Activated naive CD8-positive, alpha-beta T cell treated with anti-CD3 and anti-CD28 coated beads for 36 hours (primary cell): ENCODE measurements around the gene PEX10. TPM values are rescaled to one million over a fixed set of nuclear protein-coding genes. Genes with fewer than 3 reads are reported as not detected.

Source experiments
- DNase-seq: peaks from one replicate; pipeline ENCODE4 v3.0.0; 2021
- H3K27ac Mint-ChIP-seq: one replicate; pipeline ENCODE4 v1.8.0; 2022; ENCODE audit warnings: mild to moderate bottlenecking, moderate library complexity, mixed read lengths
- H3K27me3 Mint-ChIP-seq: one replicate; pipeline ENCODE4 v1.8.0; 2022; ENCODE audit warnings: mild to moderate bottlenecking, mixed read lengths
- H3K36me3 Mint-ChIP-seq: one replicate; pipeline ENCODE4 v1.8.0; 2021; ENCODE audit warnings: mild to moderate bottlenecking, mixed read lengths
- H3K4me1 Mint-ChIP-seq: one replicate; pipeline ENCODE4 v1.8.0; 2021; ENCODE audit warnings: mixed read lengths
- H3K4me3 Mint-ChIP-seq: one replicate; pipeline ENCODE4 v1.8.0; 2022; ENCODE audit warnings: mild to moderate bottlenecking, moderate library complexity, mixed read lengths
- H3K9me3 Mint-ChIP-seq: one replicate; pipeline ENCODE4 v1.8.0; 2022; ENCODE audit warnings: mixed read lengths
- total RNA-seq, 2 experiments: library from RNA; stranded (reverse); gene quantifications; one replicate each; pipeline ENCODE4 v1.2.3, GENCODE V29; 2021

PEX10 gene
- total RNA-seq, 2 experiments from 2014 or later = 21.5 to 23.7 TPM

DNA sequence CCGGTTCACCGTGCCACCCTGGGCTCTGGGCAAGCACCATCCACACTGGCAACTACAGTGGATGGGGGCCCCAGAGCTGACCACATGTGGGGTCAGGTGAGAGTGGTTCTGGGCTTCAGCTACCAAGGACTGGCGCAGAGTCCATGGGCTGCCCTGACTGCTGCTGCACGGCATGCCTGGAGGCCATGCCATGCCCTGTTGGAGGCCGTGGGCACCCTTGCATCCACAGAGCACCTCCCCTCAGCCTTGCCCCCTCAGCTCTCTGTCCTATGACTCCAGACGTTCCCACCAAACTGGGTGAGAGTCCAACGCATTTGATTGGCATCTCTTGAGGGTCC lies 36.5 kb downstream of the PEX10 start:
- DNase-seq = no peak
- Mint-ChIP-seq H3K9me3 (no peaks in the 10 kb centered on the region), H3K27me3 (no peaks in the 10 kb centered on the region), H3K36me3 (no peaks in the 10 kb centered on the region), H3K27ac (no peak overlapping the region), H3K4me3 (no peak overlapping the region), H3K4me1 (no peaks in the 10 kb centered on the region)

GRCh38 chr1:2375246-2375922 lies 37.0 kb downstream of the PEX10 start:
- Mint-ChIP-seq H3K9me3 (no peaks in the 10 kb centered on the region), H3K4me1 (no peaks in the 10 kb centered on the region), H3K36me3 (no peaks in the 10 kb centered on the region)

DNA sequence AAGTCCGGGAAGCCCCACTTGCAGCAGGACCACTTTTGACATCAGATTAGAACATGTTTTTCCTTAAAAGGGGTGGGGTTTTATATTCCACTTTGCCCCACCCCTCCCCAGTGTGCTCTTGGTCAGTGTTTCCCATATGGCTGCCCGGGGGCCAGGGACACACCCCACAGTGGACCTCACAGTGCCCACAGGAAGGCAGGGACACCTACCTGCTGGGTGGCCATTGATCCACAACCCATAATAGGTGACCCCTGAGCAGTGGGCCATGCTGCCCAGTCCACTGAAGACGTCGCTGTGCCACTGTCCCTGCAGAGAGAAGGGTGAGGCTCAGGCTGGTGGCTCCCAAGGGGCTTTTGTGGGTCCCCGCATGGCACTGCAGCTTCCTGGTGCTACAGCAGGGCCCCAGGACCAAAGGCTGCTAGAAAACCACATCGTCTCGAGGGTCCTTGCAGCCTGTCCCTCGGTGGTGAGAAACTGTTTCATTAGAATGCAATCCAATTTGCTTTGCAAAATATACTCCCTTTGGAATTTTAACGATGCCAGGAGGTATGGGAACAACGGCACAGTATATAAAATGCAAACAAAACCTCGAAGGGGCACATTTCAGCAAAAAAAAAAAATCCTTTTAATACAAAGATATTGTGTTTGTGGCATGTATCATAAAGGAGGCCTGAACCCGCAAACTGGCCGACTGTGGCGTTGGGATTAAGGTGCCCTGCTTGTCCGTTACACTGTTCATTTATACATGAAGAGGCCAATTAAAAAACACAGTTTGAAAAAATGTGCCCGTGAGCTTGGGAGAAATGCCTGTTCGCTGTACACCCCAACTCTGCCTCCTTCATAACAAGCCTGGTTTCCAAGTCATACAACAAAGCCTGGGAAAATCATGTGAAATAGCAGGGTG lies 37.9 kb downstream of the PEX10 start:
- no peaks in the 10 kb centered on the region for H3K9me3 Mint-ChIP-seq
- no peaks in the 10 kb centered on the region for H3K36me3 Mint-ChIP-seq
- no peak overlapping the region for H3K4me3 Mint-ChIP-seq
- H3K27me3 Mint-ChIP-seq = no peaks in the 10 kb centered on the region
- no peak overlapping the region for H3K27ac Mint-ChIP-seq
- DNase-seq = no peak
- no peaks in the 10 kb centered on the region for H3K4me1 Mint-ChIP-seq

More at GRCh38 chr1:2375246-2375922, 37.0 kb downstream of the PEX10 start:
- no peak for DNase-seq
- H3K27me3 Mint-ChIP-seq = no peaks in the 10 kb centered on the region
- H3K4me3 Mint-ChIP-seq = no peak overlapping the region
- H3K27ac Mint-ChIP-seq = no peak overlapping the region

DNA sequence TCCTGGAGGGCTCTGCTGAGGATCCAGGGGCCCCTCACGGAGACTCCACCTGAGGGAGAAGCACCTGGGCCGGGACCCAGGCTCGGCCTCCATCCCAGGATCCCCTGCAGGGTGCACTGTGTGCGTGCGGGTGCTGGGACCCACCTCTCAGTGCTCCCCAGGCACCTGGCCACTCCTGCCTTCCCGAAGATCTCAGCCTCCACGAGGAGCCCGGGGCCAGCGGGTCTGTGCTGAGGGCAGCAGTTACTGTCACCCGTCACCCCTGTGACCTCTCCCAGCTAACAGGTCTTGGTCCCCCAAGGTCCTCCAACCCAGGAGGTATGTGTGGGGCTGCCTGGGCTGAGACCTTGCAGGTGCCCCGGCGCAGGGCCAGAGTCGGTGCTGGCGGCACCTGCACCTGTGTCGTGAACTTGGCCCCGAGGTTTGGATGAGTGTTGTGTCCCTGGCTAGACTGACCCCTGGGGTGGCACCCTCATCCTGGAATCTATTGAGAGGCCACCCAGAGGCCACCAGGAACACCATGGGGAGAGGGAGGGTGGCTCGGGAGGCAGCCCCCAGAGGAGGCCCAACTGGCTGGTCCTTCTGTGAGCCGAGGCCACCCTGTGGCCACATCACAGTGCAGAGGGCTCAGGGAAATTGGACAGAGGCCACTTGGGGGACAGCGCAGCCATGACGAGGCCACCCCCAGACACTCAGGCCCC lies 38.7 kb downstream of the PEX10 start:
- no peak overlapping the region for H3K27ac Mint-ChIP-seq
- H3K9me3 Mint-ChIP-seq = no peaks in the 10 kb centered on the region
- no peak overlapping the region for H3K4me3 Mint-ChIP-seq
- H3K36me3 Mint-ChIP-seq = no peaks in the 10 kb centered on the region
- no peaks in the 10 kb centered on the region for H3K27me3 Mint-ChIP-seq
- H3K4me1 Mint-ChIP-seq = no peaks in the 10 kb centered on the region
- no peak for DNase-seq

DNA sequence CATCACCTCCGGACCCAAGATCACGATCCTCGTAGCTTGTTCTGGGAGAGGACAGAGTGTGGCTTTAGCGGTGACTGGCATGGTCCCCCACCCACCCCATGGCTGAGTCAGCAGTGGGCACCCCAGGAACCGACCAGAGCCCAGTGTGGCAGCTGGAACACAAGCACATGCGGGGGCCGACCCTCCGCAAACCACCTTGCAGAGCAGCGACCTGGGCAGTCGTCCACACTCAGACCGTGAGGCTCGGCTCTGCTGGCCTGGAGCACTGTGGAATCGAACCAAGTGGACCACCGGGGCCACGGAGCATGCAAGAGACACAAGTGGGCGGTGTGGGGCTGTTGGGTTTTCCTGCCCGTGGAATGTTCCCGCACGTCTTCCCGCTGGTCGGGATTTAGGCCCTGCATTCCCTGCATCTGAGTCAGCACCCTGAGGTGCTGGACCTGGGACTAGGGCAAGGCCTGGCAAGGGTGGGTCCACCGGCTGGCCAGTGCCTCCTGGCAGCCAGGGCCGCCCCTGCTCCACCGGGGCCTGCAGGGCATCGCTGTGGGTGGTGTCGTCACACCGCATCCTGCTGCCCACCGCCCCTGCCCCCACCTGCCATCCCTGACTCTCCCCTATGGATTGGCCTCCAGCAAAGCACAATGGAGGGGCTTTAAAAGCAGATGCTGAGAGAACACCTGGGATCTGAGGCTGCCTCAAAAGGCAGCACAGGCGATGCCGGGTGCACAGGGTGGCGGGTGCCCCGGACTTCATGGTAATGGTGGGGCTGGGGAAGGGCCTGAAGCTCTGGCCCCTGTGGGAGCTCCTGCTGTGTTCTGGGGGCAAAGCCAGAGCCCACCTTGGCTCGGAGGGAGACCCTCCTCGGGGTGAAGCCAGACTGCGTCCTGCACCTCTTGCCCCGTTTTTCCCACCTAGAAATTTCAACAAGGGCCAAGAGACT lies 39.5 kb downstream of the PEX10 start:
- no peaks in the 10 kb centered on the region for H3K36me3 Mint-ChIP-seq
- H3K27ac Mint-ChIP-seq = no peak overlapping the region
- DNase-seq = no peak
- peaks cover 3% of the 10 kb centered on the region for H3K4me1 Mint-ChIP-seq
- H3K9me3 Mint-ChIP-seq = no peaks in the 10 kb centered on the region
- no peaks in the 10 kb centered on the region for H3K27me3 Mint-ChIP-seq
- H3K4me3 Mint-ChIP-seq = no peak overlapping the region

GRCh38 chr1:2368053-2368744 lies 44.2 kb downstream of the PEX10 start:
- peaks cover 4% of the 10 kb centered on the region for H3K36me3 Mint-ChIP-seq
- no peak for DNase-seq
- peaks cover 3% of the 10 kb centered on the region for H3K4me1 Mint-ChIP-seq
- no peak overlapping the region for H3K27ac Mint-ChIP-seq
- H3K9me3 Mint-ChIP-seq = peaks cover 6% of the 10 kb centered on the region
- H3K27me3 Mint-ChIP-seq = no peaks in the 10 kb centered on the region
- H3K4me3 Mint-ChIP-seq = no peak overlapping the region

- Mint-ChIP-seq H3K27ac (no peak overlapping the region), H3K9me3 (peaks cover 8% of the 10 kb centered on the region), H3K36me3 (peaks cover 6% of the 10 kb centered on the region), H3K27me3 (no peaks in the 10 kb centered on the region), H3K4me3 (no peak overlapping the region), H3K4me1 (peaks cover 3% of the 10 kb centered on the region)
- no peak for DNase-seq
Measured at GRCh38 chr1:2363847-2364513, 48.4 kb downstream of the PEX10 start.

DNA sequence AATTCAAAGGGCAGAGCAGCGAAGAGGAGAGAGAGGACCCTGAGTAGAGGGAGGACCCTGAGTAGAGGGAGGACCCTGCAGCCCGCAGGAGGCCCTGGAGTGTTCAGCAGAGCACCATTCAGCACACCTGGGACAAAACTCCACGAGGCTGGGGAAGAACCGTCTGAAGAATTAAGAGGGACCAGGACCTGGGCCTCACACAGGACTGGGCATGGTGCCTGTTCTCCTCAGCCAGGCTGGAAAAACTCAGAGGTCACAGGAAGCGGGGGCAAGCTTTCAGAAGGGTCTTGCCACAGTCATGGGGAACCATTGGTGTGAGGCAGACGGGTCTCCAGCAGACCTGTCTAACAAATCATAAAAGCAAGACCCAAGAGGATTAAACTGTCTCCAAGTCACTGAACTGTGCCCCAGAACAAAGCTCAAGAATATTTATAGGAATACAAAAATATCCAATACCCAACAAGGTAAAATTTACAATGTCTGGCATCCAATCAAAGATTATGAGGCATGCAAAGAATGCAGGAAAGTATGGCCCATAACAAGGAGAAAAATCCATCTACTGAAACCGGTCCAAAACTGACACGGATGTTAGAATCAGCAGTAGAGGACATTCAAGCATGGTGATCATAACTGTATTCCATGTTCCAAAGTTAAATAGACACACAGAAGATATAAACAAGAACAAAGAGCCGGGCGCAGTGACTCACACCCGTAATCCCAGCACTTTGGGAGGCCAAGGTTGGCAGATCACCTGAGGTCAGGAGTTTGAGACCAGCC lies 51.6 kb downstream of the PEX10 start:
- H3K9me3 Mint-ChIP-seq = peaks cover 8% of the 10 kb centered on the region
- no peak for DNase-seq
- H3K4me3 Mint-ChIP-seq = no peak overlapping the region
- H3K27me3 Mint-ChIP-seq = no peaks in the 10 kb centered on the region
- H3K36me3 Mint-ChIP-seq = peaks cover 6% of the 10 kb centered on the region
- H3K27ac Mint-ChIP-seq = no peak overlapping the region
- H3K4me1 Mint-ChIP-seq = no peaks in the 10 kb centered on the region

DNA sequence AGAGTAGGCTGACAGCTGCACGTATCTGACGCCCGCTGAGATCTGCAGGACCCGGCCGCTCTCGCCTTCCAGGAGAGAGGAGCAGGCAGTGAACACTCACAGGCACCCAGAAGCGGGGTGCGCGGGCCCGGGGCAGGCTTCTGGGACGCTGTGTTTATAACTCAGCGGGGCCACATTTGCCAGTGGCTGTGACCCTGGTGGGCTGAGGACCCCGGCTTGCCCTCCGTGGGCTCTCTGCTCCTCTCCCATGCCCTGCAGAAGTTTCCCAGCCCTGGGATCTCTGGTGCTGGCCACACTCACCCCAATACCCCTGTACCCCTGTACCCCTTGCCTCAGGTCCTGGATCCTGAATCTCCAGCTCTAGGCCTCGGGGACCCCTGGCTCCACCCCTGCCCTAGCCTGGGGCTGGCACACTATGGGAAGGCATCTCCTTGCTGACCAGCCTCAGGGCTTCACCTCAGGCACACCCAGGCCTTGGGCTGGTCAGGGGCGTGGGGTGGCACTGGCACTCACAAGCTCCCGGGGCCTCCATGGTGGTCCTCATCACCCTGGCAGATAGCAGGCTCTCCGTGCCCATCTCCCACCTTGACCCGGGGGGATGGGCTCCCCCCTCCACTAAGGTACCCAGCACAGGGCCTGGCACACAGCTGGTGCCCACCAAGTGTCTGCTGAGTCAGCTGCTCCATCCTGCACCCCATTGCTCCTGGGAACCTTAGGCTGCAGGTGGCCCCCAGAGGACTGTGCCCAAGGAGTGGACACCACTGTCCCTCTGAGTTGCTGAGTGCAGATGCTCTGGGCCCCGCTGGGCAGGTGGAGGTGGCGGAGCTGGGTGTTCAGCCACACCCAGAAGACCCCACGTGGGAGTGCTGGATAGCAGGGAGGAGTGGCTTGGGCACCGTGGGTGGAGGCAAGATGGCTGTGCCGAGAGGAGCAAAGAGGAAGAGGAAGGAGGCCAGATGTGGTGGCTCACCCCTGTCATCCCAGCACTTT lies 53.4 kb downstream of the PEX10 start:
- H3K36me3 Mint-ChIP-seq = peaks cover 5% of the 10 kb centered on the region
- no peaks in the 10 kb centered on the region for H3K4me1 Mint-ChIP-seq

DNA sequence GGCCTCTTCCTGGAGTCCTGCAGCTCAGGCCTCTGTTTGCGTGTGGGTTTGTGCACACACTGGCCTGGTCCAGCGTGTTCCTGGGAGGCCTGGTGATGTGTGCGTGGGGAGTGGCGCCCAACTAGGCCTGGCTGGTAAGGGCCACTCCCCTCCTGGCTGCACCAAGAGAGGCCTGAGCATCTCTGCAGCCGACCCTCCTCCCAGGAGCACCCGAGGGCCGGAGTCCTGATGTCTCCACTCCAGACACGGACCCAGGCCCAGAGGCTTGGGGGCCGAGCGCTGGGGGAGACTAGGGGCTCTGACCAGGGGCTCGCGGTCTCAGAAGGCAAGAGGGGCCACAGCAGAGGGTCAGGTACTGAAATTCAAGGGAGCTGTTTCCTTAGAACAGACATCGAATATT lies 54.3 kb downstream of the PEX10 start:
- H3K27me3 Mint-ChIP-seq = no peaks in the 10 kb centered on the region
- no peak overlapping the region for H3K4me3 Mint-ChIP-seq
- DNase-seq = no peak
- H3K27ac Mint-ChIP-seq = no peak overlapping the region
- H3K36me3 Mint-ChIP-seq = peaks cover 2% of the 10 kb centered on the region
- H3K4me1 Mint-ChIP-seq = no peaks in the 10 kb centered on the region
- peaks cover under 1% of the 10 kb centered on the region for H3K9me3 Mint-ChIP-seq

More for the DNA sequence above, 53.4 kb downstream of the PEX10 start:
- DNase-seq = no peak
- no peak overlapping the region for H3K4me3 Mint-ChIP-seq
- H3K27me3 Mint-ChIP-seq = no peaks in the 10 kb centered on the region
- peaks cover 6% of the 10 kb centered on the region for H3K9me3 Mint-ChIP-seq
- no peak overlapping the region for H3K27ac Mint-ChIP-seq

- no peak overlapping the region for H3K4me3 Mint-ChIP-seq
- no peaks in the 10 kb centered on the region for H3K9me3 Mint-ChIP-seq
- H3K27ac Mint-ChIP-seq = no peak overlapping the region
- H3K4me1 Mint-ChIP-seq = no peaks in the 10 kb centered on the region
- no peaks in the 10 kb centered on the region for H3K27me3 Mint-ChIP-seq
- no peak for DNase-seq
- peaks cover 2% of the 10 kb centered on the region for H3K36me3 Mint-ChIP-seq
Measured at GRCh38 chr1:2356911-2357845, 55.2 kb downstream of the PEX10 start.
